ACHN (cell line): Measurements from ENCODE around the gene PRAMEF1.
"Not testable (repeated sequence)": the region's sequence is repeated elsewhere in the genome, so short reads cannot be mapped to it uniquely, and the experiment has no call there.

Experiments
- DNase-seq: peaks from one replicate; pipeline ENCODE4 v3.0.0-alpha.2; 2015
- in situ Hi-C: cut with HindIII; loops from 2 replicates; pipeline ENCODE4 v1.10.0; 2017; ENCODE audit warnings: low sequenced_read_pairs, low pct_ligation_motif_present, low pct_unique_long_range_greater_than_20kb

Gene PRAMEF1

DNA sequence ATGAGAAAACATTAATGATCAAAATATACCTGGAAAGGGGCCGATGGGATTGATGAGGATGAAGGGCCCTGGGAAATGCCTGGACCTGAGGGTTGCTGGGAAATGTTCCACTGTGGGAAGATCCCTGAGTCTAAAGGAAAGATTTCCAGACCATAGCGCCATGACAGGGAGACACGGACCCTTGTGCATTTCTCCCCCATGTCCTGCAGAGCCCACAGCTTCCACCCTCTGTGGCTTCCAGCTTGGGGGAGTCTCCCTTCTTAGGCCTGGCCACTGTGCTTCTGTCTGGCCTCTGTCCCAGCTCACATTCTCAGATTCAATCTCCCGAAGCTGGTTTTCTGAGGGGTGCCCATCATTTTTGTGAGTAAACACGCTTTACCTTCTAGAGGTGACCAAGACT is 18.7 kb upstream of the PRAMEF1 start:
- in situ Hi-C loops = no loop called here
- DNase-seq = no peak

DNA sequence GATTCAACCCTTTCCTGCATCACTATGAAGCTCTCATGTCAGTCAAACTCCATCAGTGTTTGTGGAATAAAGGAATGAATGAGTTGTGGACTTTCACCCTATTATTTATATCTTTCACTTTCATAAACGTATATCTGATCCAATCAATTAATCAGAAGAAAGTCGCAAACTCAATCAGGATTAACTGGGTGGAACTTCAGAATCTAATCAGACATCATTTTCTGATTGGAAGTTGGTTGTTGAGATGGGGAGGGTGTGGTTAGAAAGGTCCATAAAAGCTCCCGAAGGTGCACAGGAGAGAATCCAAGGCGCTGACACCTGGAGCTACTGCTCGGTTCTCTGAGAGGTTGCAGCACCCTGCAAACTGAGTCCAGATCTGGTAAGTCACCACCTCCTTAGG is 17.8 kb upstream of the PRAMEF1 start, which contains the start of gene PRAMEF12:
Gene PRAMEF12, plus strand, starts transcription at position 301 of the 400 bp plus-strand sequence. CDS start 1,130 bp downstream, outside the sequence.
- no peak for DNase-seq
- in situ Hi-C loops = no loop called here

DNA sequence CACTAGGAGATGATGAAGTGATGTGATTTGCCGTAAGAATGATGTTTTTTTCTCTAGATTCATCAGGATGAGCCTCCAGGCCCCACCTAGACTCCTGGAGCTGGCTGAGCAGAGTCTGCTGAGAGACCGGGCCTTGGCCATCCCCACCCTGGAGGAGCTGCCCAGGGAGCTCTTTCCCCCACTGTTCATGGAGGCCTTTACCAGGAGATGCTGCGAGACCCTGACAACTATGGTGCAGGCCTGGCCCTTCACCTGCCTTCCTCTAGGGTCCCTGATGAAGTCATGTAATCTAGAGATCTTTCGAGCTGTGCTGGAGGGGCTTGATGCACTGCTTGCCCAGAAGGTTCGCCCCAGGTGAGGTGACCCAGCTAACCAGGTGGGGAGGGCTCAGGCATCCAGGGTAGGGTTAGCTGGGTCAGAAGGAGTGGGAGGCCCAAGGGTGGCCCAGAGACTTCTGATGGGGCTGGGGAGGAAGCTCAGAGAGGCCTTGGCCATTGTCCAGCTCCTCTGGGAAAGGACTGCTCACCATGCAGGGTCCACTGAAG is 16.3 kb upstream of the PRAMEF1 start:
- DNase-seq = no peak
- in situ Hi-C loops = no loop called here

DNA sequence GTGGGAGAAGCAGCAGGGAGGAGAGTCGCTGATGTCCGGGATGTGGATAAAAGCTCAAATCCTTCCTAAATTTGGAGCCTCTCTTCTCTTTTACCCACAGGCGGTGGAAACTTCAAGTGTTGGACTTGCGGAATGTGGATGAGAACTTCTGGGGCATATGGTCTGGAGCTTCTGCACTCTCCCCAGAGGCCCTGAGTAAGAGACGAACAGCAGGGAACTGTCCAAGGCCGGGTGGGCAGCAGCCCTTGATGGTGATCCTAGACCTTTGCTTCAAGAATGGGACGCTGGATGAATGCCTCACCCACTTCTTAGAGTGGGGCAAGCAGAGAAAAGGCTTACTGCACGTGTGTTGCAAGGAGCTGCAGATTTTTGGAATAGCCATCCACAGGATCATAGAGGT is 15.8 kb upstream of the PRAMEF1 start:
- no peak for DNase-seq
- in situ Hi-C loops = no loop called here

DNA sequence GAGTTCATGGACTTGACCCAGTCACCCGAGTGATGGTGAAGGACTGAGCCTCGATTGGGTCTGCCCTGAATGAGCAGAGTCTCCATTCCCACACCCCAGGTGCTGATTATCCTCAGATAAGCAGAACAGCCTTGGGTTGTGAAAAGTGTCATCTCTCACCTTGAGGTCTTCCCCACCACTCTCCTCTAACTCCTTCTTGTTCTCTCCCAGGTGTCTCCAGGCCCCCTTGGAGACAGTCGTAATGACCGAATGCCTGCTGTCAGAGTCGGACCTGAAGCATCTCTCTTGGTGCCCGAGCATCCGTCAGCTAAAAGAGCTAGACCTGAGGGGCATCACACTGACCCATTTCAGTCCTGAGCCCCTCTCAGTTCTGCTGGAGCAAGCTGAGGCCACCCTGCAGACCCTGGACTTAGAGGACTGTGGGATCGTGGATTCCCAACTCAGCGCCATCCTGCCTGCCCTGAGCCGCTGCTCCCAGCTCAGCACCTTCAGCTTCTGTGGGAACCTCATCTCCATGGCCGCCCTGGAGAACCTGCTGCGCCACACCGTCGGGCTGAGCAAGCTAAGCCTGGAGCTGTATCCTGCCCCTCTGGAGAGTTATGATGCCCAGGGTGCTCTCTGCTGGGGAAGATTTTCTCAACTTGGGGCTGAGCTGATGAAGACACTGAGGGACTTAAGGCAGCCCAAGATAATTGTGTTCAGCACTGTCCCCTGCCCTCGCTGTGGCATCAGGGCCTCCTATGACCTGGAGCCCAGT is 14.2 kb upstream of the PRAMEF1 start:
- no peak for DNase-seq

DNA sequence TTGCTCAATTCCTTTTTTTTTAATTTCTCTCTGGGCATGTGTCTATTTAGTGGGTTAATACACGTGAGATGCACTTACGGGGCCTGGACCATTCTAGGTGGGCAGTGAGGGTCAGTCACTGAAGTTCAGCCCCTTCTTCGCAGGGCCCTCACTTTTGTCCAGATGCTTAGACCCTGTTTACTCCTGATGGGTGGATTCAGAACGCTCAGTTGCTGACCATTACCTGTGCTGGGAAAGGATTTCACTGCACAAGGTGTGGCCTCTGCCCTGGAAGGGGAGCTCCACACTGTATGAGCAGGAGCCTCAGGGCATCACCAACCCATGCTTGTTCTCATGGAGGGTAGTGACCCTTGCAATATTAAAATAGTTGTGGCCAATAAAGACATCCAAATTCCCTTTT is 13.1 kb upstream of the PRAMEF1 start:
- no peak for DNase-seq
- in situ Hi-C loops = no loop called here

More for the DNA sequence above, 14.2 kb upstream of the PRAMEF1 start:
- in situ Hi-C loops = no loop called here

DNA sequence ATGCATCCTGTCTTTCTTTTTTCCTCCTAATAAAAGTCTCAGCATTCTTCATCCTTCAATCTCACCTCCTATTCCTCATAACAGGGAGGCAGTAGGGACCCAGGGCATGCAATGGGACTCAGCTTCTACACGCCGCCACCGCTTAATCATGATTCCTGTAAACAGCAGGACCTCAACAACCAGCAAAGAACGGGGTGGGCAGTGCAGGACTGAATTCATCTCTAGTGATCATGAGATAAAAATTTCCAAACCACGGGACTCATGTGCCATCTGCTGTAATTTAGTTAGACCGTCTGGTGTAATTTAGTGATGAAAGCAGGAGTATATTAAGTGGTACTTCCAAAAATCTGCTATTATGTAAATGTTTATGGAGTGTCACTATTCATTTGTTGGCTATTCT is 12.3 kb upstream of the PRAMEF1 start:
- DNase-seq = no peak
- in situ Hi-C loops = no loop called here

DNA sequence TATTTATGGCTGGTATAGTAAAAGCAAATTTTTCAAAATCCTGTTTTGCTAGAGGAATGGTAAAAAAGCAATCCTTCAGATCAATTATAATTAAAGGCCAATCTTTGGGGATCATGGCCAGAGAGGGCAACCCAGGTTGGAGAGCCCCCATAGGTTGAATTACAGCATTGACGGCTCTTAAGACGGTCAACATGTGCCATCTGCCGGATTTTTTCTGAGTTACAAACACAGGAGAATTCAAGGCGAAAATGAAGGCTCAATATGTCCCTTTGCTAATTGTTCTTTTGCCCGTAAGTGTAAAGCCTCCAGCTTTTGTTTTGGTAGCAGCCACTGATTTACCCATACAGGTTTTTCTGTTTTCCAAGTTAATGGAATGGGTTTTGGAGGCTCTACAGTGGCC is 9.7 kb upstream of the PRAMEF1 start:
- DNase-seq, in situ Hi-C loops: not testable (repeated sequence)

DNA sequence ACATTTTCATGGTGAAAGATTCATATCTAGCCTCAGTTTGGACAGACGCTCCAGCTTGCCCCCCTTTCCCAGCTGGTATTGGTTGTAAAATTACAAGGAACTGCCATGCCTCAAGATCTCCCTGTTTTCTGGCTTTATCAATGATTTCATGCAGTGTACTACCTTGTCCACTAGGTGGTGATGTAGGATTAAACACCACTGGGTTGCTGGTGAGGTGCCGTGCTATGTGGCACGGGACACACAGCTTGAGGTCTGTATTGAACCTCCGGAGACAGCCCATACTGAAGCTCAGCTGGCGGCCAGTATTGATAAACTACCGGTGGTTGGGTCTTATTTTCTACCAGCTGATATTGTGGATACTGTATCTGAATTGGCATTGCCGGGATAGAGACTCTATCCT is 7.4 kb upstream of the PRAMEF1 start:
- DNase-seq = peak; percentile 5
- in situ Hi-C loops = not testable (repeated sequence)

DNA sequence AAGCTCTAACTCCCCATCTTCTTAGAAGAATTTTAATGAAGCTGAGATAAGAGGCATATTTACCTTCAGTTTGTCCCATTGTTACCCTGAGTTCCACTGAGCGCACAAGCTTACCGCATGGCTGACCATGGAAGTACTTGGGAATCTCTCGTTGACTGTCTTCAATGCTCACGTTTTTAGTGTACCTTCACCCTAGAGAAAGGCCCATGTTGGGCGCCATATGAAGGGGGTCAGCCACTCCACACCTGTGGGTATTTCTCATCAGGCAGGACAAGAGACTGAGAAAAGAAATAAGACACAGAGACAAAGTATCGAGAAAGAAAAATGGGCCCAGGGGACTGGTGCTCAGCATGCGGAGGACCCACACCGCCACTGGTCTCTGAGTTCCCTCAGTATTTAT is 6.5 kb upstream of the PRAMEF1 start:
- DNase-seq, in situ Hi-C loops: not testable (repeated sequence)

DNA sequence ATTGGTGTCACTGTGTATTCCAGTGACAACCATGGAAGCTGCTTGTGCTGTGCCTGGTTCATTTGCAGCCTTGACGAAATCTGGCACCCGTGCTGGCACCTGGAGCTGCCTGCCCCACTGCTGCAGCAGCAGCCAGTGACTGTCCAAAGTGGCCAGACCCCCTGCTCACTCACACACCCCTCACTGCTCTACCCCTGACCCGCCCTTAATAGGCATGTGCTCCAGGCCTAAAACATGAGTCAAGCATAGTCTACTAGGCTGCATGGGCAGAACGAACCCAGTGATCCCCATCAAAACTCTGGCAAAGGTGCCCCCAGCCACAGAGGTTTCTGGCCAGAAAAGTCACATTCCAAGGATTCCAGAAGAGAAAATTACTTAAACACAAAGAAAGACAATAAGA is 7.7 kb downstream of the PRAMEF1 start:
- in situ Hi-C loops = no loop called here
- no peak for DNase-seq

DNA sequence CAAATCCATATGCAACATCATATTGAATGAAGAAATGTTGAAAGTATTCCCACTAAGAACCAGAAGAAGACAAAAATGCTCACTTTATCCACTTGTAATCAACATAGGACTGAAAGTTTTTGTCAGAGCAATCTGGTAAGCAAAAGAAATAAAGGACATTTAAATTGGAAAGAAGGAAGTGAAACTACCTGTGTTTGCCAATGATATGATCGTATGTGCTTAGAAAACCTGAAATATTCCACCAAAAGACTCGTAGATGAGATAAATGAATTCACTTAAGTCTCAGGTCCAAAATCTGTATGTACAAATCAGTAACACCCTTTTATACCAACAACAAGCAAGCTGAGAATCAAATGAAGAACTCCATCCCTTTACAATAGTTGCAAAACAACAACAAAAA is 8.5 kb downstream of the PRAMEF1 start:
- no peak for DNase-seq
- in situ Hi-C loops = no loop called here

DNA sequence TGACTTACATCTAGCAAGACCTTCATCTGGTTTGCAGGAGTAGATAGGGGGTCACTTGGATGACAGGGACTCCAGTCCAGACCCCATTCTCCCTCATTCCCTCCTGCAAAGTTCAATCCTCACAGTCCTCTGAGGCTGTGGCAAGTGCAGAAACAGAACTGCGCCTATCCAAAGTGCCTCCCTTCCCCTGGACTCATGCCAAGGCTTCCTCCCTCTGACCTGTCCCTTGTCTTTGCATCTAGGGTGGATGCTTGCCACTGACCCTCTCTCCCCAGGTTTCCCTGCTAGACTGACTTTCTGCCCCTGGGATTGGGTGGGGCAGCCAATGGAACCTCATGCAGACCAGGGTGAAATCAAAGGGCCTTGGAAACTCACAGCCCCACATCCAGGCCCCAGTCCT is 18.7 kb downstream of the PRAMEF1 start:
- in situ Hi-C loops = no loop called here
- DNase-seq = no peak

DNA sequence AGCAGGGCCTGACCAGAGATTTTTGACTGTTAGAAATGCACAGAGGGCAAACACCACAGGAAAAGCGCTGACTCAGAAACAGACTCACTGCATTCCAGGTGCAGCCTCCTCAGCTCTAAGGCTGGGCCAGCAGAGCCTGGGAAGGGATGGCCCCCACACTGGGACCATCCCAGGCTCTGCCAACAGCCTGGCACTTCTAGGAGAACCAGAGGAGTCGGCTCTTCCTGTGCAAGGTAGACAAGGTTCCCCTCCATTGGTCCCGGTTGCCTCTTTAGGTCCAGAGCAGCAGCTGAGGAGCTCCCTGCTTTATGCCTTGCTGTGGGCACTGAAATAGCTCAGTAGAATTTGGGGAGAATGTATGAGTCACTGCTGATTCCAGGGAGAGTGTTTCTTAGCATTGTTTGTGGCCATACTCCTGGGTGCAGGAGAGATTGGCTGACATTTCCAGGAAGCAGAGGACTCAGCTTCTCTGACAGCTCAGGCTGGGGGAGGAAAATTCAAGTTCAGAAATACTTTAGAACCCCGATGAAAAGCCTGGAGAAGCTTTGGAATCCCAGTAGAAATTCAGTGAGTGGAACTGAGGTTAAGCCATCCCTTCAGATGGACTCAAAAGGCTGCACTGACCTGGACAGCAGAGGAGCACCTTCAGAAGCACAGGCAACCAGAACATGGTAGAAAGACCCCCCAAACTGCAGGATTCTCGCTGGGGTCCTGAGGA is 19.7 kb downstream of the PRAMEF1 start:
- DNase-seq = no peak
- in situ Hi-C loops = no loop called here

DNA sequence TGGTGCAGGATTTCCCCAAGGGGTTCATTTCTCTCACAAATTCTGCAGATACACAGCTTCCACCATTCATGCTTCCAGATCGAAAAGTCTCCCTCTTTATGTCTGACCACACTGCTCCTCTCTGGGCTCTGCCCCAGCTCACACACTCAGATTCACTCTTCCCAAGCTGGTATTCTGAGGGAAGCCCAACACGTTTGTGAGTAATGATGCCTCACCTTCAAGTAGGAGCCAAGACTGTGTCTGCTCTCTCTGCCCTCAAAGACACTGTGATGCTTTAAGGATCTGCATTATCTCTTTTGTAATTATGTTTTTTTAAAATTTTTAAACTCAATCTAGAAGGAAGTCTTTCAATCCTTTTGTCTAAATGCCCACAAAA is 20.2 kb downstream of the PRAMEF1 start:
- DNase-seq = no peak
- in situ Hi-C loops = no loop called here

DNA sequence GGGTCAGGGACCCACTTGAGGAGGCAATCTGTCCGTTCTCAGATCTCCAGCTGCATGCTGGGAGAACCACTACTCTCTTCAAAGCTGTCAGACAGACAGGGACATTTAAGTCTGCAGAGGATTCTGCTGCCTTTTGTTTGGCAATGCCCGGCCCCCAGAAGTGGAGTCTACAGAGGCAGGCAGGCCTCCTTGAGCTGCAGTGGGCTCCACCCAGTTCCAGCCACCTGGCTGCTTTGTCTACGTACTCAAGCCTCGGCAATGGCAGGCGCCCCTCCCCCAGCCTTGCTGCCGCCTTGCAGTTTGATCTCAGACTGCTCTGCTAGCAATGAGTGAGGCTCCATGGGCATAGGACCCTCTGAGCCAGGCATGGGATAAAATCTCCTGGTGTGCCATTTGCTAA is 27.9 kb downstream of the PRAMEF1 start:
- in situ Hi-C loops, DNase-seq: not testable (repeated sequence)

DNA sequence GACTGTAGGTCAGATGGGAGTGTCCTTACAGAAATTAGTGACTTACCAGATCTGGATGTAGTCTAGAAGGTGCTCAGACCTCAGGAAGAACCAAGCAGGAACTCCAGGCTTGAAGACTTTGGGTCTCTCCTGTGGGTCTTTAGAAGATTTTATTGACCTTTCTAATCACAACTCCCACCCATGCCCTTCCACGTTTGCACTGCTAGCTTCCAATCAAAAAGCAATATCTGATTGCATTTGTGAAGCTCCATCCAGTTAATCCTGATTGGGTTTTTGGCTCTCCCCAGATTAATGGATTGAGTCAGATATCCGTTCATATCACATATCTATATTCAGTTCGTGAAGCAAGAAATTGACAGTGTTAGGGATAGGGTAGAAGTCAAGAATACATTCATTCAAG is 40.1 kb downstream of the PRAMEF1 start, which contains the start of gene PRAMEF11:
Gene PRAMEF11, minus strand, starts transcription at position 101 of the 400 bp plus-strand sequence. CDS start 2,621 bp downstream, outside the sequence.
- in situ Hi-C loops, DNase-seq: not testable (repeated sequence)

DNA sequence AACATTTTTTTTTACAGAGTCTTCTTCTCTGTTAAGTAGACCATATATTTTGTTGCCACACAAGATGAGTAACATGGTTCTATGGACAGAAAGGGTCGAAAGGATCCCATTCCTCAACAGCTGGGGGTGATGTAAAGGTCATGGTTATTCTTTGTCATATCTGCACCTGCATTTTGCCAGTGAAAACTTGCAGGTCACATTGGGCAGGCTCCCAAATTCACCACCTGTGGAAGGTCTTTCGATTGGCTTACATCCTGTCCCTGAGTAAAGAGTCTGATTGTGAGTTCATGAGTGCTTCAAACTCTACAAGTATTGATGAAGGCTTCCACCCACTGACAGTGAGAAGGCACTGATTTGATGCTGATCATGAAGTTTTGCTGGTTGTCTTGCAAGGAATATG is 42.1 kb downstream of the PRAMEF1 start:
- DNase-seq, in situ Hi-C loops: not testable (repeated sequence)
